ENCODE results near the gene TNFRSF19.

DNA sequence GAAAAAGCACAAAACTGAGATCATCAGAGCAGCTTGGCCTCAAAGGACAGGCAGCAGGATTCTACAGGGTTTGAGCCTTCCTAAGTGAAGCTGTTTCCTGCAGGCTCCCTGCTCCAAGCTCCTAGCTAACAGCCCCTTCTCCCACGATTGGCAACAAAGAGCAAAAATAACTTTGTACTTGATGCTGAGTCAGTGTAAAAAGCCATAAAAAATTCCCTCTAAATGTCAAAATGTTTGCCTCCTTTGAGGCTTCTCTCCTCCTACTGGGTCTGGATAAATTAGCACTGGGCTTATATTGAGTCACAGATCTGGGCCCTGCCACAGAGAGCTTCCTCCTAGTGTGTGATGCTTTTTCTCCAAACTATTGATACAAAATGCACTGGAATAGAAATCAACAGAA is 153.3 kb downstream of the TNFRSF19 start:
- TF ChIP-seq, protein P1, sequence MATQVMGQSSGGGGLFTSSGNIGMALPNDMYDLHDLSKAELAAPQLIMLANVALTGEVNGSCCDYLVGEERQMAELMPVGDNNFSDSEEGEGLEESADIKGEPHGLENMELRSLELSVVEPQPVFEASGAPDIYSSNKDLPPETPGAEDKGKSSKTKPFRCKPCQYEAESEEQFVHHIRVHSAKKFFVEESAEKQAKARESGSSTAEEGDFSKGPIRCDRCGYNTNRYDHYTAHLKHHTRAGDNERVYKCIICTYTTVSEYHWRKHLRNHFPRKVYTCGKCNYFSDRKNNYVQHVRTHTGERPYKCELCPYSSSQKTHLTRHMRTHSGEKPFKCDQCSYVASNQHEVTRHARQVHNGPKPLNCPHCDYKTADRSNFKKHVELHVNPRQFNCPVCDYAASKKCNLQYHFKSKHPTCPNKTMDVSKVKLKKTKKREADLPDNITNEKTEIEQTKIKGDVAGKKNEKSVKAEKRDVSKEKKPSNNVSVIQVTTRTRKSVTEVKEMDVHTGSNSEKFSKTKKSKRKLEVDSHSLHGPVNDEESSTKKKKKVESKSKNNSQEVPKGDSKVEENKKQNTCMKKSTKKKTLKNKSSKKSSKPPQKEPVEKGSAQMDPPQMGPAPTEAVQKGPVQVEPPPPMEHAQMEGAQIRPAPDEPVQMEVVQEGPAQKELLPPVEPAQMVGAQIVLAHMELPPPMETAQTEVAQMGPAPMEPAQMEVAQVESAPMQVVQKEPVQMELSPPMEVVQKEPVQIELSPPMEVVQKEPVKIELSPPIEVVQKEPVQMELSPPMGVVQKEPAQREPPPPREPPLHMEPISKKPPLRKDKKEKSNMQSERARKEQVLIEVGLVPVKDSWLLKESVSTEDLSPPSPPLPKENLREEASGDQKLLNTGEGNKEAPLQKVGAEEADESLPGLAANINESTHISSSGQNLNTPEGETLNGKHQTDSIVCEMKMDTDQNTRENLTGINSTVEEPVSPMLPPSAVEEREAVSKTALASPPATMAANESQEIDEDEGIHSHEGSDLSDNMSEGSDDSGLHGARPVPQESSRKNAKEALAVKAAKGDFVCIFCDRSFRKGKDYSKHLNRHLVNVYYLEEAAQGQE (IDR thresholded peaks at IDR 0.05) = no peak
- TF ChIP-seq RAD21 (IDR thresholded peaks at IDR 0.05) = no peak
- TF ChIP-seq, protein P2, sequence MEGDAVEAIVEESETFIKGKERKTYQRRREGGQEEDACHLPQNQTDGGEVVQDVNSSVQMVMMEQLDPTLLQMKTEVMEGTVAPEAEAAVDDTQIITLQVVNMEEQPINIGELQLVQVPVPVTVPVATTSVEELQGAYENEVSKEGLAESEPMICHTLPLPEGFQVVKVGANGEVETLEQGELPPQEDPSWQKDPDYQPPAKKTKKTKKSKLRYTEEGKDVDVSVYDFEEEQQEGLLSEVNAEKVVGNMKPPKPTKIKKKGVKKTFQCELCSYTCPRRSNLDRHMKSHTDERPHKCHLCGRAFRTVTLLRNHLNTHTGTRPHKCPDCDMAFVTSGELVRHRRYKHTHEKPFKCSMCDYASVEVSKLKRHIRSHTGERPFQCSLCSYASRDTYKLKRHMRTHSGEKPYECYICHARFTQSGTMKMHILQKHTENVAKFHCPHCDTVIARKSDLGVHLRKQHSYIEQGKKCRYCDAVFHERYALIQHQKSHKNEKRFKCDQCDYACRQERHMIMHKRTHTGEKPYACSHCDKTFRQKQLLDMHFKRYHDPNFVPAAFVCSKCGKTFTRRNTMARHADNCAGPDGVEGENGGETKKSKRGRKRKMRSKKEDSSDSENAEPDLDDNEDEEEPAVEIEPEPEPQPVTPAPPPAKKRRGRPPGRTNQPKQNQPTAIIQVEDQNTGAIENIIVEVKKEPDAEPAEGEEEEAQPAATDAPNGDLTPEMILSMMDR (IDR thresholded peaks at IDR 0.05; ENCODE audit: low read depth, low read length, missing input control) = no peak
- no peak for TF ChIP-seq FOXA1 (IDR thresholded peaks at IDR 0.05)
- no peak for TF ChIP-seq SP1 (IDR thresholded peaks at IDR 0.05)

All from liver (tissue), 3 donors.